GM12873 (cell line): ENCODE measurements around the gene MPND.

Source experiments
- TF ChIP-seq, protein P1 (sequence below): IDR thresholded peaks from 2 replicates; pipeline ENCODE4 v1.5.1; 2012; ENCODE audit warnings: low read depth, mild to moderate bottlenecking, moderate library complexity, low read length, control low read depth; ENCODE audit not compliant: insufficient read depth; ENCODE audit errors: missing control alignments

The MPND gene

DNA sequence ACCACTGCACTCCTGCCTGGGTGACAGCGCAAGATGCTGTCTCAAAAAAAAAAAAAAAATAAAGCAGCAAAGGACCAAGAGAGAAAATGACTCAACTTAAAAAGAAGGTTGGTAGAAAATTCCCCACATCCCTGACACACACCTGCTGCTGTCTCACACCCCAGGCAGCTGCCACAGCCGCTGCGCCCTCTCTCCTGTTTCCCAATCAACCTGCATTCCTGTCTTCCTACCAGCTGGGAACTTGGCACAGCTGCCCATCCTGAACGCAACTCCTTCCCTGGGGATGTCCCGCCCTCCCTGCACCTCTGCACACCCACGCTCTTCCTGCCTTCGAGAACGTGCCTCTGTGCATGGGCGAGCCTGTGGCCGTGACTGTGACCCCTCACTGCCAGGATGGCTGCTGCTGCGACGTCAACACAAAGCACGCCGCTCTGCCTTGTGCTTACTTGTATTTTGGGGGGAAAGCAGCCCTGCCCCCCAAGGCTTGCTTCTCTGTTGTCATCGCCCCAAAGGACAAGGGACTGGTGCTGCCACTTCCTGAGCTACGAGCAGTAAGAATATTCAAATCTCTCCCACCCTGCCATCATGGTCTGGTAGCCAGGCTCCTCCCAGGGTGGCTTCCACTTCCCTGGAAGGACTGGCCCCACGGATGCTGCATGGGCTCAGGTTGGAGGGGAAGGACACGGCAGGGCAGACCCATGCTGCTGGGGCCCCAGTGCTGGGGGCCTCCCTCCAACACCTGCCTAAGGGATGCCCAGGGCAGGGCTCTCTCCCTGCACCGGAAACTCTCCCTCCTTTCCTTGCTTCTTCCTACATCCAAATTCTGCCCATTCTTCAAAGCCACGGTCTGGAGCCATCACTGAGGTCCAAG is 36.3 kb downstream of the MPND start:
- TF ChIP-seq, protein P1, sequence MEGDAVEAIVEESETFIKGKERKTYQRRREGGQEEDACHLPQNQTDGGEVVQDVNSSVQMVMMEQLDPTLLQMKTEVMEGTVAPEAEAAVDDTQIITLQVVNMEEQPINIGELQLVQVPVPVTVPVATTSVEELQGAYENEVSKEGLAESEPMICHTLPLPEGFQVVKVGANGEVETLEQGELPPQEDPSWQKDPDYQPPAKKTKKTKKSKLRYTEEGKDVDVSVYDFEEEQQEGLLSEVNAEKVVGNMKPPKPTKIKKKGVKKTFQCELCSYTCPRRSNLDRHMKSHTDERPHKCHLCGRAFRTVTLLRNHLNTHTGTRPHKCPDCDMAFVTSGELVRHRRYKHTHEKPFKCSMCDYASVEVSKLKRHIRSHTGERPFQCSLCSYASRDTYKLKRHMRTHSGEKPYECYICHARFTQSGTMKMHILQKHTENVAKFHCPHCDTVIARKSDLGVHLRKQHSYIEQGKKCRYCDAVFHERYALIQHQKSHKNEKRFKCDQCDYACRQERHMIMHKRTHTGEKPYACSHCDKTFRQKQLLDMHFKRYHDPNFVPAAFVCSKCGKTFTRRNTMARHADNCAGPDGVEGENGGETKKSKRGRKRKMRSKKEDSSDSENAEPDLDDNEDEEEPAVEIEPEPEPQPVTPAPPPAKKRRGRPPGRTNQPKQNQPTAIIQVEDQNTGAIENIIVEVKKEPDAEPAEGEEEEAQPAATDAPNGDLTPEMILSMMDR: no peak

DNA sequence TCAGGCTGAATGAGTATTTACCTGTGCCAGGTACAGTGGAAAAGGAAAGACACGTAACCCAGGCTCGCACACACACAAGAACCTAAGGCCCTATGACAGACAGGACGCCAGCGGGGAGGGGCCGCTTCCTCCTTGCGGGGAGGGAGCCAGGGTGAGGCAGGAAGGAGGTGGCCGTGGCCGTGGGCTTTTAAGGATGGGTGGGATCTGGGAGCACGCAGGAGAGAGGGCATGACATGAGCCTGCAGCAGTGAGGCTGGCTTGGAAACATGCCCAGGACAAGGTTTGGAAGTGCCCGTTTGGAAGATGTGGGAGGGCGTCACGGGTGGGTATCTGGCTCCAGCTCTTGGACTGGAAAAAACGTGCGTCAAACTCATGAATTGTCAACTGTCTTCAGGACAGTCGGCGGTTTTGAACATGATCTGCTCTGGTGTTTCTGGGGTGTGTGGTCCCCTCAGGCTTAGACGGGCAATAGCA is 36.9 kb downstream of the MPND start:
- TF ChIP-seq, protein P1: no peak

DNA sequence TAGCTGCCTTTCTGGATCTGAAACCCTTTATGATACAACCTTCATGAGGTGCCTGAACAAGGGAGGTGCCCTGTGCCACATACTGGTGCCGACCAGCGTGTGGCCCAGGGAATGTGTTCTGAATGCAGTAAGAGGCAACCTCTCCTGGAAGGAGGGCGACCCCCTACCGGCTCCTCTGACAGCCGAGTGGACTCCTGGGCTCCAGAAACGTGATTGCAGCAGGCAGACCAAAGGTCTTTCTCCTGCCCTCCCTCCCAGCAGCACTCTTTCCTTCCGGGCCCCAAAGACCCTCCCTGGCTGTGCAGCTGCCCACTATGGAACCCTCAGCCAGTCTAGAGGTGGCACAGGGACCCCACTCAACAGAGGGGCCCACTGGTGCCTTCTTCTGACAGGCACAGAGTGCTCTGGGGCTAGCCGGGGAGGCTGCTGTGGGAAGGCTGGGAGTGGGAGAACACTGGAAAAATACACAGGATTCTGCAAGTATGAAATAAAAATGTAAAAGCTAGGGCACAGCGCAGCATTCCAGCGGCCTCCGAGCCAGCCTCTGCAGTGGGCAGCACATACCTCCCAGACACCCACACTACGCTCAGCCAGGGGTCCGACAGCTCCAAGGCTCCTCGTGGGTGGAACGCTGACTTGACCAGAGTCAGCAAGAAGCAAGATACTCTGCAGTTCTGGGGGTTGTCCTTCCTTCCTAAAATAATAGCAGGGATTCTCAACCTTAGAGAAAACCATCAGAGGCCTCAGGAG is 42.1 kb downstream of the MPND start:
- TF ChIP-seq, protein P1: no peak

DNA sequence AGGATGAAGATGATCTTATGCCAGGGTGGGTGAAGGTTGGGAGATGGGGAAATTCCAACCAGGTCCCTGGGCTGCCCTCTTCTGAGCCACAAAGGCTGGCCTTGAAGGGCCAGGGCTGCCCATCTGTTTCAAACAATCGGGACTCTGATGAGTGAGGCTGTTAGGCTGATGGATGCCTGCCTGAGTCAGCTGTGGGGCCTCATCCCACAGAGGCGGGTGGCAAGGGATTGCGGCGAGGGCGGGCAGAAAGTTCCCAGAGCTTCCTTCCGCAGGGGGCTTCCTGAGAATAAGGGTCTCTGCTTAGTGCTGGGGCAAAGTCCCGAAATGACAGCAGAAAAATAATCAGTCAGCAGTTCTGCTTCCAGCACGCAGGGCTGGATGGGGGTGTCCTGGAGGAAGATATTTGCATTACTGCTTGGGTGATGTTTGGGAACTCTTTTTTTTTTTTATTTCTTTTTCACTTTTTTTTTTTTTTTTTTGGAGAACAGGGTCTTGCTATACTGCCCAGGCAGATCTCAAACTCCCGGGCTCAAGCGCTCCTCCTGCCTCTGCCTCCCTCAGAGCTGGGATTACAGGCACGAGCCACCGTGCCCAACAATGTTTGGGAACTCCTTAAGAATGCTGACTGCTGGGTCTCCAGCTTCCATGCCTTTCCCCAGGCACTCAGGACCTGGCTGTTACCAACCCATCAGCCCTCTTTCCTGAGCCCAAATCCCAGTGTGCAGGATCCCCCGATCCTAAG is 42.9 kb downstream of the MPND start:
- TF ChIP-seq, protein P1: no peak

DNA sequence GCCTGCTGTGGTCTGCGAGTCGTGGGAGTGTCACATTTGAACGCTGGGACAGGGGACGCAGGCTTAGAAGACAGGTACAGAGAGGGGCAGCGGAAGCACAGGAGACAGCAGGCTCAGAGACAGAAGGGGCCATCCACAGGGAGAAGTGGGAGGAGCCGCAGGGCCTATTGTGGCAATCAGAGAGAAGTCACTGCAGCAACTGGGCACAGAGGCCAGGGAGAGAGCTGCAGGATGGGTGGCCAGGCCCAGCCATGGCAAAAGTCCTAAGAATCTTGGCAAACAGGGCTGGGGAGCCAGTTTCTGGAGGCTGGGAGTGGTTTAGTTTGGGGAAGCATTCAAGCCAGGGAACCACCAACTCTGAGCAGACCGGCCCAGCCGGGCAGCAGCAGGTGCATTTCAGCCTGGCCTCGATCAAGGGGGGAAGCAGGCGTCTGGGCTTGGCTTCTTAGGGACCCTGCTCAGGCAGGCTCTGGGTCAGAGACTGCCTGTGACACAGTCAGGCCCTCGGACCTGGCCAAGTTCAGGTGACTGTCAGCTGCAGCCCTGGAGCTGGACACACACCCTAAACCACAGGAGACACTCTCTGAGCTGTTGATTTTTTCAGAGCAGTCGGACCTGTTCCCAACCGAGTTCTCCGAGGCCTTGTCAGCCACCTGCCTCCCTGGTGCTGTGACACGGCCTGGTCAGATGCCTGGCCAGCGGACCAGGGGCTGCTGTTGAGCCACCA is 45.1 kb downstream of the MPND start:
- TF ChIP-seq, protein P1: no peak

DNA sequence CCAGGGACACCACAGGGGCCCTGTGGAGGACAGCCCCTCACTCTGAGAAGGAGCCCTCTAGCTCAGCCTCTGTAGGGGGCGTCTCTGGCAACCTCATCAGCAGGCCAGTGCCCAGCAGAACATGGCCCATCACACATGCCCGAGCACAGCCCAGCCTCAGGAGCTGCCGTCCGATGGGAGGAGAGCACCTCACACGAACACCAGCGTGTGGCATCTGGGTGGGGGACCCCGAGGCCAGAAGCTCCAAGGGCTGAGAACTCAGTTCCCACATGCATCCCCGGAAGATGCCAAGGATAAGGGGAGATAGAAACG is 45.7 kb downstream of the MPND start:
- TF ChIP-seq, protein P1: no peak
